Measurements from ENCODE around the gene TRIP10.

DNA sequence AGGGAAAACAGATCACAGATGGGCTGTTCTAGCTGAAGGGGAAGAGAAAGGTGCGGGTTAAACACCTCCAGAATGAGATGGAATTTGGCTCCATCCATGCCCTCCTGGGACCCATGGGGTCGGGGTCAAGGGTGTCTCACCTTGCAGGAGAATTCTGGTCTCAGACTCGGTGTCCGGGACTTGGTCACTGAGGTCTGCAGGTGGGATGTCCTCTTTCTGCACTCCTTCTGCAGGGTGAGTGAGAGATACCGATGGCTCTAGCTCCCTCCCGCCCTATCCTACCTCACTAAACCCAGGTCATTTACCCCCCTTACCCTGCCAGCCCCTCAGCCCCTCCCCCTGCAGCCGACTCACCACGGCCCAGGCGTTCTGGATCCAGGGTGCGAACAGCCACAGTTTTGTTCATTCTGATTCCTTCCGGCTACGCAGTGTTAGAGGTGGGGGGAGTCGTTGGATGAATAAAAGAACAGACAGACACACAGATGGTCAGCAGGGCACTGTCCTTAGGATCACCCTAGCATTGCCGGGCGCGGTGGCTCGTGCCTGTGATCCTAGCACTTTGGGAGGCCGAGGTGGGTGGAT lies 43.1 kb upstream of the TRIP10 start:
- TF ChIP-seq PHF8 (conservative IDR thresholded peaks at IDR 0.05; ENCODE audit: low read depth, low read length) (no peak), SIX5 (IDR thresholded peaks at IDR 0.05; ENCODE audit: low read depth, low read length) (no peak), RXRA (IDR thresholded peaks at IDR 0.05; ENCODE audit: insufficient read depth, low read depth, low read length) (no peak), CTCF (IDR thresholded peaks at IDR 0.05; ENCODE audit: control extremely low read depth in 1 of 3, insufficient read depth in 1 of 3, low read depth in 1 of 3, low read length in 3 of 3) (no peak), RBBP5 (IDR thresholded peaks at IDR 0.05; ENCODE audit: borderline replicate concordance, low read depth, low read length) (no peak), POLR2AphosphoS5 (IDR thresholded peaks at IDR 0.05; ENCODE audit: low read depth, low read length) (no peak), SIN3A (conservative IDR thresholded peaks at IDR 0.05 in 1 of 2, IDR thresholded peaks at IDR 0.05 in 1 of 2; ENCODE audit: low read depth in 1 of 2, low read length in 2 of 2) (no peak), POLR2A (IDR thresholded peaks at IDR 0.05; ENCODE audit: control extremely low read depth in 1 of 2, low read depth in 2 of 2, low read length in 2 of 2) (no peak), RFX5 (IDR thresholded peaks at IDR 0.05; ENCODE audit: borderline replicate concordance, low read depth, low read length) (no peak), EP300 (IDR thresholded peaks at IDR 0.05; ENCODE audit: borderline replicate concordance in 1 of 2, low read depth in 2 of 2, low read length in 2 of 2) (no peak)
- TF ChIP-seq, protein P1, sequence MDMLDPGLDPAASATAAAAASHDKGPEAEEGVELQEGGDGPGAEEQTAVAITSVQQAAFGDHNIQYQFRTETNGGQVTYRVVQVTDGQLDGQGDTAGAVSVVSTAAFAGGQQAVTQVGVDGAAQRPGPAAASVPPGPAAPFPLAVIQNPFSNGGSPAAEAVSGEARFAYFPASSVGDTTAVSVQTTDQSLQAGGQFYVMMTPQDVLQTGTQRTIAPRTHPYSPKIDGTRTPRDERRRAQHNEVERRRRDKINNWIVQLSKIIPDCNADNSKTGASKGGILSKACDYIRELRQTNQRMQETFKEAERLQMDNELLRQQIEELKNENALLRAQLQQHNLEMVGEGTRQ (IDR thresholded peaks at IDR 0.05; ENCODE audit: low read length), result no peak
